OCI-LY1 (cell line): Measurements from ENCODE around the gene RABGAP1L.
"Not testable (repeated sequence)": the region's sequence is repeated elsewhere in the genome, so short reads cannot be mapped to it uniquely, and the experiment has no call there.

Experiments used
- CTCF ChIP-seq: fragments of 200-600 bp; sonication (generic), shearing (Covaris generic); IDR thresholded peaks from 2 replicates; pipeline ENCODE4 v1.5.1; 2017; ENCODE audit warnings: mild to moderate bottlenecking, antibody characterized with exemption, low read length, moderate library complexity, mixed read lengths
- EZH2 ChIP-seq: fragments of 200-600 bp; sonication (generic), shearing (Covaris generic); IDR thresholded peaks from 2 replicates; pipeline ENCODE4 v1.8.0; 2017; ENCODE audit warnings: borderline replicate concordance, mixed run types, mild to moderate bottlenecking, antibody characterized with exemption, low read length, moderate library complexity, mixed read lengths

- not testable (repeated sequence) for TF ChIP-seq CTCF, EZH2
These were observed 37.0 kb upstream of the RABGAP1L start for GRCh38 chr1:174122318-174122717.
